Stimulated activated naive CD8-positive, alpha-beta T cell treated with anti-CD3 and anti-CD28 coated beads, Interleukin-15, amount 100 ng/mL, for 72 hours (primary cell): ENCODE data around the gene PAWR.
"Not testable (repeated sequence)": the region's sequence is repeated elsewhere in the genome, so short reads cannot be mapped to it uniquely, and the experiment has no call there.

ENCODE experiments used
- ATAC-seq: fragments of 150-1000 bp; cut with Tn5 transposase; 2 replicates; pipeline ENCODE4 v1.10.0; 2021; ENCODE audit warnings: mild to moderate bottlenecking, moderate library complexity
- DNase-seq, 2 donors: peaks; one replicate each; pipeline ENCODE4 v3.0.0; 2021 to 2022
- H3K27ac Mint-ChIP-seq, 2 donors: one replicate each; pipeline ENCODE4 v1.8.0; 2022; ENCODE audit warnings: mild to moderate bottlenecking in 2 of 2, mixed read lengths in 2 of 2, moderate library complexity in 2 of 2
- H3K27me3 Mint-ChIP-seq: one replicate; pipeline ENCODE4 v1.8.0; 2022; ENCODE audit warnings: mixed read lengths
- H3K4me1 Mint-ChIP-seq: one replicate; pipeline ENCODE4 v1.8.0; 2022; ENCODE audit warnings: mild to moderate bottlenecking, mixed read lengths
- H3K4me3 Mint-ChIP-seq, 2 donors: one replicate each; pipeline ENCODE4 v1.8.0; 2022; ENCODE audit warnings: mild to moderate bottlenecking in 2 of 2, mixed read lengths in 2 of 2, moderate library complexity in 1 of 2
- H3K9me3 Mint-ChIP-seq, 2 donors: one replicate each; pipeline ENCODE4 v1.8.0; 2022; ENCODE audit warnings: mixed read lengths in 2 of 2

The PAWR gene

DNA sequence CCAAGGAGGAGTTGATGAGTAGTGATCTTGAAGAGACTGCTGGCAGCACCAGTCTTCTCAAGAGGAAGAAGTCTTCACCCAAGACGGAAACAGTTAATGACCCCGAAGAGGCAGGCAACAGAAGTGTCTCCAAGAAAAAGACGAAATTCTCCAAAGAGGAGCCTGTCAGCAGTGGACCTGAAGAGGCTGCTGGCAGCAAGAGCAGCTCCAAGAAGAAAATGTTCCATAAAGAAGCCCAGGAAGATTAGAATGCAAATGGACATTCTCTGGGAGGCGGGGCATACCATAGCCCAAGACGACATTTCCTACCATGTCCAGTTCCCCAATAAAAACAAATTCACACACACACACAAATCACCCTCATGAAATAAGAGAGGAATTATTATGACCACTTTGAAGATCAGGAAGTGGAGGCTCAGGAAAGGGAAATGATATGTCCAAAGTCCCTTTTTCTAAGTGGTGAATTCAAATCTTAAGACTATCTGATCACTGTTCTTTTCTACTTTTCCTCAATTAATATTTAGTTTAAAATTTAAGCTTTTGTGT is 131.8 kb downstream of the PAWR start:
- no peaks in the 10 kb centered on the region for H3K9me3 Mint-ChIP-seq
- no peak overlapping the region for H3K27ac Mint-ChIP-seq
- no peak for ATAC-seq

DNA sequence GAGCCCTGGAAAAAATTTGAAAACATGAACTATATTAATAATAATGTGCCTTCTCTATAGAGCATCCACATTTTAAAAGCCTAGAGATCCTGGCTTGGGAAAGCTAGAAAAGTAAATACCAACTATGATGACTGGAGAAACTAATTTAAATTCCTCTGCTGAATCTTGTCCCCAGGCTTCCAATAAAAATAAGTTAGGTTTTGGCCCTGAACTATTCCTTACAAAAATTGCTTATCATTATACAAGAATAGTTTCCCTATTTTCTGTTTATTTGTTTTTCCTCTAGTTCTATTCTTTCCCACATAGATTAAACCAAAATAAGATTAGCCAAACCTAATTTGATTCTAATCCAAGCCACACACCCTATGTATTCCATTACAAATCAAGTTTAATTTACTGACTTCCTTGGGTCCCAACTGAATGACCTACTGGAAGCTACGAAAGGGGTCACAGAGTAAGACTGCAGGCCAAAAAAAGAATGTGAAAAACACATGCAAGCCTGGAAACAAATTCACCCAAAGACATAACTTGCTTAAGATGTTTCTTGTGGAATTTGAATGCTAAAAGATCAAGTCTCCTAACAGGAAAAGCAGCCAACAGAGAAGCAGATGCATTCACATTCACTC is 133.0 kb downstream of the PAWR start:
- ATAC-seq: no peak
- Mint-ChIP-seq H3K9me3 (no peaks in the 10 kb centered on the region), H3K27me3 (no peaks in the 10 kb centered on the region), H3K4me1 (no peaks in the 10 kb centered on the region), H3K4me3 (no peak overlapping the region), H3K27ac (no peak overlapping the region)
- DNase-seq: no peak

More for the DNA sequence above, 131.8 kb downstream of the PAWR start:
- no peaks in the 10 kb centered on the region for H3K27me3 Mint-ChIP-seq
- no peak for DNase-seq
- no peaks in the 10 kb centered on the region for H3K4me1 Mint-ChIP-seq
- H3K4me3 Mint-ChIP-seq: no peak overlapping the region

DNA sequence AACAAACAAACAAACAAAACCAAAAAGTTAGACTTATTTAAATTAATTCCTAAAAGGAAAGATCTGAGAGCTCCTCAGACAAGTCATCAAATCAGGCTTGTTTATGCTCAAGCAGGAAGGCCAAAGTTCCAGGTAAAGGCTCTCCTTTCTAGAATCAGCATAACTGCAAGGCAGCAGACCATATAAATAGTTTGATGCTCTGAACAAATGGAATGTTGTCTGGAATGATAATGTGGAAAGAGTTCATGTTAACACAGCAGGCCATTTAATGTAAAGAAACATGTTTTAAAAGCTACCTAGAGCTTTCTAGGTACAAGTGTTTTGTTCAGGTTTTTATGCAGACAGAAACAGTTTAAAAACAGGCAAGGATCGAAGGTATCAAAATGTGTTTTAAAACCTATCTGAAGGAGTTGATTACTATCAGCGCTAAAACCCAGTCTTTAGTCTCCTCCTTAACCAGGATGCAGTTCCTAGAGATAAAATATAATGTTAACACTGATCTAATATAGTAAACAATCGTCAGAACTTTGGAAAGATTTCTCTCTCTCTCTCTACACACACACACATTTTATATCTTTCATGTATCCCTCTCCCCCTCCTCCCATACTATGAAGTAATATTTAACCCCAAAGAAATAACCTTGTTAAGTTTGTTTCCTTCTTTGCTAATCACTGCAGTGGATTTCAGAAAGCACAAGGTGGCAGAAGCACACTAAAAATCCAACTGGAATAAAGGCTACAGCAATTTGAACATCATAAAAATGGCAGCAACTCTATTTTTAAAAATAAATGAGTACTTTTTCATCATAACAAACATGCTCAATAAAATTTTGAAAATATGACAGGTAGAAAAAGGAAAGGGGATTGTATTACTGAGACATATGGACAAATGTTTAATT is 135.5 kb downstream of the PAWR start:
- H3K4me1 Mint-ChIP-seq: no peaks in the 10 kb centered on the region
- H3K4me3 Mint-ChIP-seq: no peak overlapping the region
- H3K9me3 Mint-ChIP-seq: no peaks in the 10 kb centered on the region
- H3K27me3 Mint-ChIP-seq: no peaks in the 10 kb centered on the region
- ATAC-seq (no peak), DNase-seq (no peak)
- H3K27ac Mint-ChIP-seq: no peak overlapping the region

DNA sequence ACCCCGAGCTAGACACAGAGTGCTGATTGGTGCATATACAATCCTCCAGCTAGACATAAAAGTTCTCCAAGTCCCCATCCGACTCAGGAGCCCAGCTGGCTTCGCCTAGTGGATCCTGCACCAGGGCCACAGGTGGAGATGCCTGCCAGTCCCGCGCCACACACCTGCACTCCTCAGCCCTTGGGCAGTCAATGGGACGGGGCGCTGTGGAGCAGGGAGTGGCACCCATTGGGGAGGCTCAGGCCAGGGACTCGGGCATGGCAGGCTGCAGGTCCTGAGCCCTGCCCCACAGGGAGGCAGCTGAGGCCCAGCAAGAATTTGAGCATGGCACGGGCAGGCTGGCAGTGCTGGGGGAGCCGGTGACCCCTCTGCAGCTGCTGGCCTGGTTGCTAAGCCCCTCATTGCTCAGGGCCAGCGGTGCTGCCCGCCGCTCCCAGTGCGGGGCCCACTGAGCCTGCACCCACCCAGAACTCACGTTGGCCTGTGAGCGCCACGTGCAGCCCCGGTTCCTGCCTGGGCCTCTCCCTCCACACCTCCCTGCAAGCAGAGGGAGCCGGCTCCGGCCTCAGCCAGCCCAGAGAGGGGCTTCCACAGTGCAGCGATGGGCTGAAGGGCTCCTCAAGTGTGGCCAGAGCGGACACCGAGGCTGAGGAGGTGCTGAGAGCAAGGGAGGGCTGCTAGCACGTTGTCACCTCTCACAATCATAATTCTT is 136.7 kb downstream of the PAWR start:
- ATAC-seq (no peak), DNase-seq (no peak)
- Mint-ChIP-seq H3K9me3 (no peaks in the 10 kb centered on the region), H3K27me3 (peaks cover 6% of the 10 kb centered on the region), H3K27ac (no peak overlapping the region), H3K4me1 (no peaks in the 10 kb centered on the region), H3K4me3 (no peak overlapping the region)

DNA sequence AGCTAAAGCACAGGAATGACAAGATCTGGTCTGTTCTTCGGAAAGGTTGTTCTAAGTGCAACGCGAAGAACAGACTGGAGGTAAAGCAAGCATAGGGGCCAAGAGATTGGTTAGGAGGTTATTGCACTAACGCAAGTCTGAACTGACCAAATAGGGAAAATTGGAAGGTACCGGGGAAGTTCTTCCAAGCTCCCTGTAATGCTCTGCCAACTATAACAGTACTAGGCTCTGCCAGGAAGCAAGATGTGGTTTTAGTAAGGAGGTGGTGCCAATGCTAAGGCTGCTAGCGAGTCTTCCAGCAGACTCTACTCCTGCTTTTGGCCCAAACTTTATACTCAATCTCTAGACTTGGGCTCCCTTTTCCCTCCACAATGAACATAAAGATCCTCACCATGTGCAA is 138.6 kb downstream of the PAWR start:
- H3K27me3 Mint-ChIP-seq: peaks cover 6% of the 10 kb centered on the region
- H3K4me3 Mint-ChIP-seq: no peak overlapping the region
- no peak for ATAC-seq
- no peaks in the 10 kb centered on the region for H3K4me1 Mint-ChIP-seq
- H3K27ac Mint-ChIP-seq: no peak overlapping the region
- DNase-seq: no peak
- no peaks in the 10 kb centered on the region for H3K9me3 Mint-ChIP-seq

DNA sequence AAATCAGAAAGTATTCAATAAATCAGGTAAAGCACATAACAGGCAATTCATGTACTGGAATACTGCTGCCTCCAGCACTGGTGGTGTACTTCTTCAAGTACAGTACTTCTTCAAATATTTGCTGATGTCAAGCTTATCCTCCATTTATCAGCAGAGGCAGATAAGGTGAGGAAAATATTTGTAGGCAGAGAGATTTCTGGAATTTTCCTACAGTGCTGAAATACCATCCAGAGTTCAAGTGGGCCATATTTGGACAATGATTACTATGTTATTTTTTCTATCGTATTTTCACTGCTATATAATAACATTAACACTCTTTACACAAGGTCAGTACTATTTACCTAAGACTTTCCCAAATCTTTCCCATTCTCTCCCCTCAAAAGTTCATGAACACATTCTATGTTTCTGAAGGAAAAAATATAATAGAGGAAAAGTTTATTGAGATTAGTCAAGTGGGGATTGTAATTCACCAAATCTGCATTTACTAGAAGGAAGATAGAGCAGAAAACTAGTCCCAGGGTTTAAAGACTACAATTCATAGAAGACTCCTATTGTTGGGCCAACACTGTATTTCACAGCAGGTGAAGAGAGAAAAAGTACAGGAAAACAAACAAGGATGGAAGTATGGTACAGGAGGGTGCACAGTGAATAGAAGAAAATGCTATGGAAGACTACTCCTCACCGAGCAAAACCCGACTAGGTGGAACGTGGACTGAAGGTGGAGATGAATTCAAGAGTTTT is 141.1 kb downstream of the PAWR start:
- DNase-seq: no peak
- H3K4me3 Mint-ChIP-seq: no peak overlapping the region
- peaks cover 6% of the 10 kb centered on the region for H3K27me3 Mint-ChIP-seq
- H3K9me3 Mint-ChIP-seq: no peaks in the 10 kb centered on the region
- no peaks in the 10 kb centered on the region for H3K4me1 Mint-ChIP-seq
- no peak for ATAC-seq
- H3K27ac Mint-ChIP-seq: no peak overlapping the region

DNA sequence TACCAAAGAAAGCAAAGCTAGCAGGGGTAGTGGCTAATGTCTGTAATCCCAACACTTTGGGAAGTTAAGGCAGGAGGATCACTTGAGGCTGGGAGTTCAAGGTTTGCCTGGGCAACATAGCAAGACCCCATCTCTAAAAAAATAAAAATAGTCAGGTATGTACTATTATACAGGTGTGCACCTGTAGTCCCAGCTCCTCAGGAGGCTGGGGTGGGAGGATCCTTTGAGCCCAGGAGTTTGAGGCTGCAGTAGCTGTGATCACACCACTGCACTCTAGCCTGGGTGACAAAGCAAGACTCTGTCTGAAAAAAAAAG is 142.2 kb downstream of the PAWR start:
- no peak for ATAC-seq
- H3K27ac Mint-ChIP-seq: peak overlapping the region in 1 of 2 donors; percentile 81
- H3K27me3 Mint-ChIP-seq: peaks cover 6% of the 10 kb centered on the region
- no peak for DNase-seq
- no peak overlapping the region for H3K4me3 Mint-ChIP-seq
- H3K4me1 Mint-ChIP-seq: no peaks in the 10 kb centered on the region
- H3K9me3 Mint-ChIP-seq: no peaks in the 10 kb centered on the region

DNA sequence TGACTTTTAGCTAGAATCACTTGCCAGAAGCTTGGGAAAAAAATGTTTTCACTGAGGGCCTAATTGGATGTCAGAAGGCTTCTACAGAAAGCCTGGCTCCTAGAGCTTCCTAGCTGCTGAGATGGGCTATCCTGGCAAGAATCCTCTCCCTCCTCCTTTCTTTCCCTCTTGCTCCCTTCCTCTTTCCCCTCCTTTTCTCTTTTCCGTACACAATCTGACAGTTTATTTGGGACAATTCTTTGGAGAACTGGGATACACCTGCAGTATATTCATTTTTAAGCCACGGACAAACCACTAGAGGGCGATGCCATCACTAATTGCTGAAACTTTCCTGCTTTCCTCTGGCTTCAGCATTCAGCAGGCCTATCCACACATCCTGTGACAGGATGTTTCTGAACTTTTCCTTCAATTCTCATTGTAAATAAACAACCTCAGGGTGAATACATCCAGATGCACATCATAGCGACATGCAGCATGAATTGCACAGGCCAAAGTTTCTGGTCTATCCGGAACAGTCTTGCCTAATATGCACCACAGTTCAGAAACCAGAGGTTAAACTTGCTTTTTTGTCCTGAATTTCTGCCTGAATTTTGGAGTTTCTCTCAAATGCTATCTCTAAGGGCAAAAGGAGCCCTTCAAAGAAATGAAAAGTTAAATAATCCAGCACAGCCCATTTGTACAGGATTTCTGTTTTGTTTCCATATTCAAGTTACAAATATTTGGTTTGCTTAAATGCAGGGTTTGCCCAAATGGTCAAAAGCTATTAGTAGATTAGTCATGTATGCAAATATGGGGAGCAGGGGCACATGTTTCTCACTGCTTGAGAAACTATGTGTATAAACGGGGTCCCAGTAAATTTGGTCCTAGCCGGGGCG is 142.8 kb downstream of the PAWR start:
- ATAC-seq: no peak
- Mint-ChIP-seq H3K4me3 (no peak overlapping the region), H3K4me1 (no peaks in the 10 kb centered on the region), H3K27ac (no peak overlapping the region), H3K9me3 (no peaks in the 10 kb centered on the region), H3K27me3 (peaks cover 6% of the 10 kb centered on the region)
- DNase-seq: no peak

DNA sequence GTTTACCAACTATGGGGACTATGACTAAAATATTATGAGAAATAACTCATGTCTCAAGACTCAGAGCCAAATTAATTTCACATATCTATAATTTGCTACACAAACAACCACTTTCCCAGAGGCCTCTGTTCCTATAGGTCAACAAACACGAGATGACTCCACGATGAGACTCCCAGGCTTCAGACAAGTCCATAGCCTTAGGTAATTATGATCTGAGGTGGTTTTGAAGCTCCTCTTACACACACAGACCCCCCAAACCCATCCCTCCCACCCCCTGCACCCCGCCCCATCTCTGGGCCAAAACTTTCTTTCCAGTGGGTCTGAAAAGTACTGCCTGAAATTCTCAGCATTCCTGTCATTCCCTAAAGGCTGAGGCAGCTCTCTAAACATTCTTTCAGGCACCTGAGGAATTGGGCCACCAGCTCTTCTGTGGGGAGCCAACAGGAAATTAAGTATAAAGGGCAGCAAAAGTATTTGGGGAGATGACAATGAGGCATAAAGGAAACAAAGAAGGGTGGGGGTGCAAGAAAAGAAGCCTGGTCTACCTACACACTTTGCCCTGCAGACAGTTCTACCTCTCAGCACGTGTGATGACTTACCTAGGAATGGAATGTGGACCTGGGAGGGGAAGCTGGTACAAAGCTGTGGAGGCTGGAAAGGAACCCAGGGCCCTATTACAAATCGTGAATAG is 143.6 kb downstream of the PAWR start:
- Mint-ChIP-seq H3K27me3 (peaks cover 6% of the 10 kb centered on the region), H3K27ac (no peak overlapping the region), H3K9me3 (no peaks in the 10 kb centered on the region), H3K4me3 (no peak overlapping the region), H3K4me1 (no peaks in the 10 kb centered on the region)
- DNase-seq (no peak), ATAC-seq (no peak)

DNA sequence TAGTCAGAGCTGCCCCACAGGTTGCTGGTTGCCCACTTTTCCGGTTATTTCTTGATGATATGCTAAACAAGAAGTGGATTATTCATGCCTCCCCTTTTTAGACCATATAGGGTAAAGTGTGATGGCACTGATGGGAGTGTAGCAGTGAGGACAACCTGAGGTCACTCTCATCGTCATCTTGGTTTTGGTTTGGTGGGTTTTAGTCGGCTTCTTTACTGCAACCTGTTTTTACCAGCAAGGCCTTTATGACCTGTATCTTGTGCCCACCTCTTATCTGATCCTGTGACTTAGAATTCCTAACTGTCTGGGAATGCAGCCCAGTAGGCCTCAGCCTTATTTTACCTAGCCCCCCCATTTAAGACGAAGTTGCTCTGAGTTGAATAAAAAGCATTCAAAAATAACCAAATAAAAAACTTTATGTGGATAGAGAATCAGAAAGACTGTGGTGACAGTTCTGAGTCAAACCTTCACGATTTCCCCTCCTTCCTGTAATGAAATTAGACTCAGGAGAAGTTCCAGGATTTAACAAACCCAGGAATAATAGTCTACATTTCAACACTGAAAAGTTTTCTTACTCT is 144.2 kb downstream of the PAWR start:
- Mint-ChIP-seq H3K27me3 (peaks cover 6% of the 10 kb centered on the region), H3K4me3 (no peak overlapping the region), H3K27ac (no peak overlapping the region), H3K9me3 (no peaks in the 10 kb centered on the region), H3K4me1 (no peaks in the 10 kb centered on the region)
- ATAC-seq: no peak
- DNase-seq: no peak

DNA sequence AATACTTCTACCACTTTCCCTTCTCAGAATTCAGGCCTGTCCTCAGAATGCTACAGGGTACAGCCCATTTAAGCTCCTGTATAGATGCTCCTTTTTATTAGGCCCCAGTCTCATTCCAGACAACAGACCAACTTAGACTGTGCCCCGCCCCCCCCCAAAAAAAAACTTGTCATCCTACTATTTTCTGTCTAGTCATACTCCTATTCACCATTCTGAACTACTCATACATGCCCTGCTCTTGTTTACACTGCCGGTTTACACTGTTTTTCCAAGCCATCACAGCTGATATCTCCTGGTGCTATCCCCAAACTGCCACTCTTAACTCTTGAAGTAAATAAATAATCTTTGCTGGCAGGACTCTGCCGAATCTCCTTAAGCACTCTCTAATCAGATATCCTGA is 146.3 kb downstream of the PAWR start:
- not testable (repeated sequence) for H3K27ac Mint-ChIP-seq, ATAC-seq, H3K9me3 Mint-ChIP-seq

DNA sequence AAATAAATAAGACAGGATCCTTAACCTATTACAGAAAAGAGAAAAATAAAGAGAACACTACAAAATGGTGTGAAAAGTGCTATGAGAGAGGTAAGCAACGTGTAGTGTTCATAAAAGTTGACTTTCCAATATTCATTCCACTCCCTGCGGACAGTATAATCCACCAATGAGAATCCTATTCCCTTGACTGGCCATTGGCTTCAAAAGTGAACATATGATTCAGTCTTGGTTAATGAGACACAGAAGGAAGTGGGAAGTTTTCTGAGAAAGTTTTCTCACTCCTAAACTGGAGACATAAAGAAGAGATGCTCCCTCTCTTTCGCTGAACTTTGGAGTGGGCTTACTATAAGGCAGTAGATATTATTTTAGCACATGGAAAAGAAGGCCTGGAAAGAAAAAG is 153.1 kb downstream of the PAWR start:
- H3K27ac Mint-ChIP-seq: no peak overlapping the region

More for the DNA sequence above, 146.3 kb downstream of the PAWR start:
- H3K4me3 Mint-ChIP-seq, H3K4me1 Mint-ChIP-seq, DNase-seq, H3K27me3 Mint-ChIP-seq: not testable (repeated sequence)

DNA sequence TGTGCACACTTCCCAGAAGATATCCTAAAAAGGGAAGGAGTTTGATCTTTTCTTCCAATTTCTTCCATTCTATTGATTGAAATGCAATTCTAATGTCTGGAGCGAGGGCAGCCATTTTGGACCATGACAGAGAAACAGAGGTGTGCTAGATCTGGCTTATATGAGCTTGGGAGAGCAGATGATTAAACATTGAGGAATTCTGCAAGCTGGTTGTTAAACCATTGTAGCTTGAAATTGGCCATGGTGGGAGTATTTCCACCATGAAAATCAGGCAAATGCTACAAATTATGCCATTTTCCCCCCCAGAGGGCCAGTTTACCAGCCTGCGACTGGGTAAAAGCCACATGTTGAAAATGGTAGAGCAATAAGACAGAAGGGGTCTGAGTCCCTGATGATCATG is 155.0 kb downstream of the PAWR start:
- no peak overlapping the region for H3K27ac Mint-ChIP-seq
- DNase-seq (no peak), ATAC-seq (no peak)
- H3K9me3 Mint-ChIP-seq: no peaks in the 10 kb centered on the region
- H3K4me1 Mint-ChIP-seq: no peaks in the 10 kb centered on the region
- H3K4me3 Mint-ChIP-seq: no peak overlapping the region
- H3K27me3 Mint-ChIP-seq: no peaks in the 10 kb centered on the region

More for the DNA sequence above, 153.1 kb downstream of the PAWR start:
- no peaks in the 10 kb centered on the region for H3K27me3 Mint-ChIP-seq
- no peaks in the 10 kb centered on the region for H3K9me3 Mint-ChIP-seq
- no peak for ATAC-seq
- no peak overlapping the region for H3K4me3 Mint-ChIP-seq
- DNase-seq: no peak
- no peaks in the 10 kb centered on the region for H3K4me1 Mint-ChIP-seq
